ENCODE measurements around the gene KLHL24. TPM values are rescaled to one million over a fixed set of nuclear protein-coding genes. Genes with fewer than 3 reads are reported as not detected.

KLHL24 gene
- total and polyA plus RNA-seq, 2 donors (not counting 1 experiment from before 2014, with no cell fraction given) = 20.4 to 70.7 TPM

GRCh38 chr3:183613366-183614285, 21.8 kb upstream of the KLHL24 start:
- no peak overlapping the region for H3K27ac ChIP-seq (ENCODE audit: insufficient read depth, low read length)
- TF ChIP-seq, protein P1, sequence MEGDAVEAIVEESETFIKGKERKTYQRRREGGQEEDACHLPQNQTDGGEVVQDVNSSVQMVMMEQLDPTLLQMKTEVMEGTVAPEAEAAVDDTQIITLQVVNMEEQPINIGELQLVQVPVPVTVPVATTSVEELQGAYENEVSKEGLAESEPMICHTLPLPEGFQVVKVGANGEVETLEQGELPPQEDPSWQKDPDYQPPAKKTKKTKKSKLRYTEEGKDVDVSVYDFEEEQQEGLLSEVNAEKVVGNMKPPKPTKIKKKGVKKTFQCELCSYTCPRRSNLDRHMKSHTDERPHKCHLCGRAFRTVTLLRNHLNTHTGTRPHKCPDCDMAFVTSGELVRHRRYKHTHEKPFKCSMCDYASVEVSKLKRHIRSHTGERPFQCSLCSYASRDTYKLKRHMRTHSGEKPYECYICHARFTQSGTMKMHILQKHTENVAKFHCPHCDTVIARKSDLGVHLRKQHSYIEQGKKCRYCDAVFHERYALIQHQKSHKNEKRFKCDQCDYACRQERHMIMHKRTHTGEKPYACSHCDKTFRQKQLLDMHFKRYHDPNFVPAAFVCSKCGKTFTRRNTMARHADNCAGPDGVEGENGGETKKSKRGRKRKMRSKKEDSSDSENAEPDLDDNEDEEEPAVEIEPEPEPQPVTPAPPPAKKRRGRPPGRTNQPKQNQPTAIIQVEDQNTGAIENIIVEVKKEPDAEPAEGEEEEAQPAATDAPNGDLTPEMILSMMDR (conservative IDR thresholded peaks at IDR 0.05 in 1 of 2, IDR thresholded peaks at IDR 0.05 in 1 of 2; ENCODE audit: low read depth in 1 of 2, low read length in 2 of 2) = no peak
- no peak for TF ChIP-seq EZH2 (IDR thresholded peaks at IDR 0.05; ENCODE audit: low read length, missing control alignments)
- H3K4me3 ChIP-seq (replicated peaks in 1 of 4; ENCODE audit: control extremely low read depth in 1 of 4, insufficient read depth in 1 of 4, low read depth in 3 of 4, low read length in 4 of 4) = no peak overlapping the region
- H3K9me3 ChIP-seq (ENCODE audit: control insufficient read depth, insufficient read depth, low read depth, low read length) = no peaks in the 10 kb centered on the region
- no peaks in the 10 kb centered on the region for H3K79me2 ChIP-seq (ENCODE audit: control insufficient read depth, insufficient read depth, low read length)
- H4K20me1 ChIP-seq (ENCODE audit: control insufficient read depth, extremely low read depth, insufficient read depth, low read length) = no peaks in the 10 kb centered on the region
- no peaks in the 10 kb centered on the region for H3K4me1 ChIP-seq (ENCODE audit: control insufficient read depth, extremely low read depth, insufficient read depth, low read length)
- H2AFZ ChIP-seq (ENCODE audit: low read length) = no peak overlapping the region
- H3K9ac ChIP-seq (ENCODE audit: insufficient read depth, low read length) = no peak overlapping the region
- no peaks in the 10 kb centered on the region for H3K36me3 ChIP-seq (ENCODE audit: control insufficient read depth, insufficient read depth, low read length)
- H3K4me2 ChIP-seq (ENCODE audit: extremely low read depth, insufficient read depth, low read length) = no peak overlapping the region
- DNase-seq (ENCODE audit: low read depth in 2 of 2) = peak in 1 of 2 donors; percentile 11
- no peaks in the 10 kb centered on the region for H3K27me3 ChIP-seq (ENCODE audit: control insufficient read depth, insufficient read depth, low read length)

GRCh38 chr3:183618542-183618941, 16.9 kb upstream of the KLHL24 start:
- Histone ChIP-seq H4K20me1 (ENCODE audit: control insufficient read depth, extremely low read depth, insufficient read depth, low read length) (no peaks in the 10 kb centered on the region), H3K4me1 (ENCODE audit: control insufficient read depth, extremely low read depth, insufficient read depth, low read length) (no peaks in the 10 kb centered on the region), H3K9me3 (ENCODE audit: control insufficient read depth, insufficient read depth, low read depth, low read length) (no peaks in the 10 kb centered on the region), H3K4me2 (ENCODE audit: extremely low read depth, insufficient read depth, low read length) (no peak overlapping the region), H3K4me3 (replicated peaks in 1 of 4; ENCODE audit: control extremely low read depth in 1 of 4, insufficient read depth in 1 of 4, low read depth in 3 of 4, low read length in 4 of 4) (no peak overlapping the region), H3K27me3 (ENCODE audit: control insufficient read depth, insufficient read depth, low read length) (peaks cover 4% of the 10 kb centered on the region), H3K36me3 (ENCODE audit: control insufficient read depth, insufficient read depth, low read length) (no peaks in the 10 kb centered on the region), H2AFZ (ENCODE audit: low read length) (no peak overlapping the region), H3K27ac (ENCODE audit: insufficient read depth, low read length) (no peak overlapping the region), H3K9ac (ENCODE audit: insufficient read depth, low read length) (no peak overlapping the region), H3K79me2 (ENCODE audit: control insufficient read depth, insufficient read depth, low read length) (no peaks in the 10 kb centered on the region)
- TF ChIP-seq, protein P1 (conservative IDR thresholded peaks at IDR 0.05 in 1 of 2, IDR thresholded peaks at IDR 0.05 in 1 of 2; ENCODE audit: low read depth in 1 of 2, low read length in 2 of 2) = no peak
- TF ChIP-seq EZH2 (IDR thresholded peaks at IDR 0.05; ENCODE audit: low read length, missing control alignments) = no peak
- DNase-seq (ENCODE audit: low read depth in 2 of 2) = no peak

DNA sequence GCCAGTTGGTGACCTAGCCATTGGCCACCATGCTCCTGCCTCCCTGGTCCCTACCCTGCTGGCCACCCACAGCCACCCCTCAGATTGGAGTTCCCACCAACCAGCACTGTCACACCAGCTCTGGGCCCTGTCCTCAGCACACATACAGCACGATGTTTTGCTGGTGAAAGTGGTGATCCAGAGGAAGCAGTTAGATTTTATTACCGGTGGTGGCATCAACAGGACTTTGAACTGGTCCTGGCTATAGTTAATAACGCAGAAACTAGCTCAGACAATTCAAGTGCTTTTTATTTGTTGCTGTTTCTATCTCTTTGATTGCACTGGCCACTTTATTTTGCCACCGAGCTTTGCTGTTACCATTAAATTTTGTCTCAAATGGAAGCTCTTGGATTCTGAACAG, 16.4 kb upstream of the KLHL24 start:
- Histone ChIP-seq H3K79me2 (ENCODE audit: control insufficient read depth, insufficient read depth, low read length) (no peaks in the 10 kb centered on the region), H3K9me3 (ENCODE audit: control insufficient read depth, insufficient read depth, low read depth, low read length) (no peaks in the 10 kb centered on the region), H3K4me2 (ENCODE audit: extremely low read depth, insufficient read depth, low read length) (no peak overlapping the region), H3K36me3 (ENCODE audit: control insufficient read depth, insufficient read depth, low read length) (no peaks in the 10 kb centered on the region), H4K20me1 (ENCODE audit: control insufficient read depth, extremely low read depth, insufficient read depth, low read length) (no peaks in the 10 kb centered on the region), H2AFZ (ENCODE audit: low read length) (no peak overlapping the region), H3K4me1 (ENCODE audit: control insufficient read depth, extremely low read depth, insufficient read depth, low read length) (no peaks in the 10 kb centered on the region), H3K4me3 (replicated peaks in 1 of 4; ENCODE audit: control extremely low read depth in 1 of 4, insufficient read depth in 1 of 4, low read depth in 3 of 4, low read length in 4 of 4) (no peak overlapping the region), H3K27ac (ENCODE audit: insufficient read depth, low read length) (no peak overlapping the region), H3K9ac (ENCODE audit: insufficient read depth, low read length) (no peak overlapping the region), H3K27me3 (ENCODE audit: control insufficient read depth, insufficient read depth, low read length) (peaks cover 4% of the 10 kb centered on the region)
- DNase-seq (ENCODE audit: low read depth in 2 of 2) = no peak
- TF ChIP-seq, protein P1 (conservative IDR thresholded peaks at IDR 0.05 in 1 of 2, IDR thresholded peaks at IDR 0.05 in 1 of 2; ENCODE audit: low read depth in 1 of 2, low read length in 2 of 2) = no peak
- TF ChIP-seq EZH2 (IDR thresholded peaks at IDR 0.05; ENCODE audit: low read length, missing control alignments) = no peak

Data from fibroblast of lung (primary cell).